ENCODE measurements around the gene TUBB1.

TUBB1 gene

DNA sequence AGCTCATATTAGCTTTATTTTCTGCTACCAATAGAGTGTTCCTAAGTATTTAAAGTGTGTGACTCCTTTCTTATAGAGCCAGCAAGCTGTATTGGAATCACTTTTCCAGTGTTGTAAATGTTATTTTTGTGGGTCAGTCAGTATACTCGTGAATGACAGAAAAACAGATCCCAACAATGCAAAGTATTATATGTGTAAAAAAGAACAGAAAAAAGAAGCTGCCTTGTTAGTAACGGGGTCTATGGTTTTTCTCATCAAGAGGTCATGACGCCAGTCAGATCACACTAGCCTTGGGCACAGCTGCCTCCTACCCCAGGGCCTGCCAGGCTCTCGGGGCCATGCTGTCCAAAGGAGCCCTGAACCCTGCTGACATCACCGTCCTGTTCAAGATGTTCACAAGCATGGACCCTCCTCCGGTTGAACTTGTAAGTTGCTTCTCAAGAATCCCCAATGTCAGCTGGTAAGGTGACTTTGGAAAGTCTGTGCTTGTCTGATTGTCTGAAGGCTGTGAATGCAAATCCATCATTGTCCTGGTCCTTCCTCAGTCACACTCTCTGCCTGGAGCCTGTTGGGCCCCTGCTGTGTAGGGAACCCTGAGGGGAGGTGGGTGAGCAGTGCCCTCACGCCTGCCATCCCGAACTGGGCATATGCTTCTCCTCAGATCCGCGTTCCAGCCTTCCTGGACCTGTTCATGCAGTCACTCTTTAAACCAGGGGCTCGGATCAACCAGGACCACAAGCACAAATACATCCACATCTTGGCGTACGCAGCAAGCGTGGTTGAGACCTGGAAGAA, 28.4 kb upstream of the TUBB1 start:
- H3K27ac ChIP-seq (ENCODE audit: low read length) = no peak overlapping the region
- no peak overlapping the region for H3K4me3 ChIP-seq (ENCODE audit: low read depth in 1 of 2, low read length in 2 of 2)
- no peaks in the 10 kb centered on the region for H3K9me3 ChIP-seq (ENCODE audit: control insufficient read depth in 1 of 2, low read length in 2 of 2)
- no peaks in the 10 kb centered on the region for H3K4me1 ChIP-seq (ENCODE audit: control insufficient read depth in 1 of 2, insufficient read depth in 2 of 2, low read length in 2 of 2)
- H3K36me3 ChIP-seq (ENCODE audit: control insufficient read depth in 1 of 2, insufficient read depth in 2 of 2, low read length in 2 of 2) = peaks cover 72 to 88% of the 10 kb centered on the region in 2 donors
- H3K27me3 ChIP-seq (ENCODE audit: low read depth, low read length) = no peaks in the 10 kb centered on the region

DNA sequence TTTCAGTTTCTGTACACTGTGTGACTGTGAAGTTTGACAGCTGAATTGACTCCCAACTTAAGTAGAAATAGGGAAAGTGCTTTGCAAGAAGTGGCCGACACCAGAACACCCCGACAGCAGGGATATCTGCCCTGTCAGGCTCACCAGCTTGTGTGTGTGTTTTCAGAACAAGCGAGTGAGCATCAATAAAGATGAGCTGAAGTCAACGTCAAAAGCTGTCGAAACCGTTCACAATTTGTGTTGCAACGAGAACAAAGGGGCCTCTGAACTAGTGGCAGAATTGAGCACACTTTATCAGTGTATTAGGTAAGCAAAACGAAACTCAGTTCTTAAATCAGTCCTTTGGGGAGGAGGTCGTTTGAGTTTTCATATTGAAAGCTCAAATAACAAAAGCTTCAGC, 27.5 kb upstream of the TUBB1 start:
- H3K36me3 ChIP-seq (ENCODE audit: control insufficient read depth in 1 of 2, insufficient read depth in 2 of 2, low read length in 2 of 2) = peaks cover 75 to 92% of the 10 kb centered on the region in 2 donors
- no peak overlapping the region for H3K4me3 ChIP-seq (ENCODE audit: low read depth in 1 of 2, low read length in 2 of 2)
- no peaks in the 10 kb centered on the region for H3K9me3 ChIP-seq (ENCODE audit: control insufficient read depth in 1 of 2, low read length in 2 of 2)
- no peaks in the 10 kb centered on the region for H3K4me1 ChIP-seq (ENCODE audit: control insufficient read depth in 1 of 2, insufficient read depth in 2 of 2, low read length in 2 of 2)
- no peak overlapping the region for H3K27ac ChIP-seq (ENCODE audit: low read length)
- no peaks in the 10 kb centered on the region for H3K27me3 ChIP-seq (ENCODE audit: low read depth, low read length)

GRCh38 chr20:58992911-58993310, 26.3 kb upstream of the TUBB1 start:
- H3K27ac ChIP-seq (ENCODE audit: low read length) = no peak overlapping the region
- H3K9me3 ChIP-seq (ENCODE audit: control insufficient read depth in 1 of 2, low read length in 2 of 2) = no peaks in the 10 kb centered on the region
- H3K27me3 ChIP-seq (ENCODE audit: low read depth, low read length) = no peaks in the 10 kb centered on the region
- no peaks in the 10 kb centered on the region for H3K4me1 ChIP-seq (ENCODE audit: control insufficient read depth in 1 of 2, insufficient read depth in 2 of 2, low read length in 2 of 2)
- H3K36me3 ChIP-seq (ENCODE audit: control insufficient read depth in 1 of 2, insufficient read depth in 2 of 2, low read length in 2 of 2) = peaks cover 63 to 92% of the 10 kb centered on the region in 2 donors
- no peak overlapping the region for H3K4me3 ChIP-seq (ENCODE audit: low read depth in 1 of 2, low read length in 2 of 2)

- no peaks in the 10 kb centered on the region for H3K4me1 ChIP-seq (ENCODE audit: control insufficient read depth in 1 of 2, insufficient read depth in 2 of 2, low read length in 2 of 2)
- H3K4me3 ChIP-seq (ENCODE audit: low read depth in 1 of 2, low read length in 2 of 2) = no peak overlapping the region
- no peaks in the 10 kb centered on the region for H3K27me3 ChIP-seq (ENCODE audit: low read depth, low read length)
- H3K27ac ChIP-seq (ENCODE audit: low read length) = no peak overlapping the region
- H3K36me3 ChIP-seq (ENCODE audit: control insufficient read depth in 1 of 2, insufficient read depth in 2 of 2, low read length in 2 of 2) = peaks cover 56 to 87% of the 10 kb centered on the region in 2 donors
- no peaks in the 10 kb centered on the region for H3K9me3 ChIP-seq (ENCODE audit: control insufficient read depth in 1 of 2, low read length in 2 of 2)
Observed at GRCh38 chr20:58993332-58994248, 25.6 kb upstream of the TUBB1 start.

DNA sequence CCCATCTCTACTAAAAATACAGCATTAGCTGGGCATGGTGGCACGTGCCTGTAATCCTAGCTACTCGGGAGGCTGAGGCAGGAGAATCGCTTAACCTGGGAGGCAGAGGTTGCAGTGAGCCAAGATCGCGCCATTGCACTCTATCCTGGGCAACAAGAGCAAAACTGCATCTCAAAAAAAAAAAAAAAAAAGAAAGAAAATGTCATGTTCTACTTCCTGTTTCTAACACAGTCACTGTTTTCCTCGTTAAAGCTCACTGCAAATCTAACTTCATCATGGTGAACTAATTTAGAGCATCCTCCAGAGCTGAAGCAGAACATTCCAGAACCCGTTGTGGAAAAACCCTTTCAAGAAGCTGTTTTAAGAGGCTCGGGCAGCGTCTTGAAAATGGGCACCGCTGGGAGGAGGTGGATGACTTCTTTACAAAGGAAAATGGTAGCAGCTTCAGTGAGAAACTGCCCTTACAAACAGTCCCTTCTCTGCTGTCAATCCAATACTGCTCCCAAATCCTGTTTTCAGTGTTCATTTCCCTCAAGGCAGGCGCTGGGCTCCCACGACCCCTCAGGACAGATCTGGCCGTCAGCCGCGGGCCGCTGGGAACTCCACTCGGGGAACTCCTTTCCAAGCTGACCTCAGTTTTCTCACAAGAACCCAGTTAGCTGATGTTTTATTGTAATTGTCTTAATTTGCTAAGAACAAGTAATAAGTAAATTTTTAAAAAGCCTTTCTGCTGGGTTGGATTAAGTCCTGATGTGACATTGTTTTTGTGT, 24.7 kb upstream of the TUBB1 start:
- no peak overlapping the region for H3K4me3 ChIP-seq (ENCODE audit: low read depth in 1 of 2, low read length in 2 of 2)
- H3K9me3 ChIP-seq (ENCODE audit: control insufficient read depth in 1 of 2, low read length in 2 of 2) = no peaks in the 10 kb centered on the region
- H3K27me3 ChIP-seq (ENCODE audit: low read depth, low read length) = no peaks in the 10 kb centered on the region
- peaks cover 47 to 87% of the 10 kb centered on the region in 2 donors for H3K36me3 ChIP-seq (ENCODE audit: control insufficient read depth in 1 of 2, insufficient read depth in 2 of 2, low read length in 2 of 2)
- no peaks in the 10 kb centered on the region for H3K4me1 ChIP-seq (ENCODE audit: control insufficient read depth in 1 of 2, insufficient read depth in 2 of 2, low read length in 2 of 2)
- H3K27ac ChIP-seq (ENCODE audit: low read length) = no peak overlapping the region

GRCh38 chr20:58995461-58996225, 23.6 kb upstream of the TUBB1 start:
- Histone ChIP-seq H3K27me3 (ENCODE audit: low read depth, low read length) (no peaks in the 10 kb centered on the region), H3K4me3 (ENCODE audit: low read depth in 1 of 2, low read length in 2 of 2) (no peak overlapping the region), H3K9me3 (ENCODE audit: control insufficient read depth in 1 of 2, low read length in 2 of 2) (no peaks in the 10 kb centered on the region), H3K4me1 (ENCODE audit: control insufficient read depth in 1 of 2, insufficient read depth in 2 of 2, low read length in 2 of 2) (no peaks in the 10 kb centered on the region), H3K36me3 (ENCODE audit: control insufficient read depth in 1 of 2, insufficient read depth in 2 of 2, low read length in 2 of 2) (peaks cover 41 to 84% of the 10 kb centered on the region in 2 donors), H3K27ac (ENCODE audit: low read length) (no peak overlapping the region)

GRCh38 chr20:58996226-58996611, 23.0 kb upstream of the TUBB1 start:
- Histone ChIP-seq H3K36me3 (ENCODE audit: control insufficient read depth in 1 of 2, insufficient read depth in 2 of 2, low read length in 2 of 2) (peaks cover 36 to 84% of the 10 kb centered on the region in 2 donors), H3K4me3 (ENCODE audit: low read depth in 1 of 2, low read length in 2 of 2) (no peak overlapping the region), H3K27me3 (ENCODE audit: low read depth, low read length) (no peaks in the 10 kb centered on the region), H3K4me1 (ENCODE audit: control insufficient read depth in 1 of 2, insufficient read depth in 2 of 2, low read length in 2 of 2) (no peaks in the 10 kb centered on the region), H3K9me3 (ENCODE audit: control insufficient read depth in 1 of 2, low read length in 2 of 2) (no peaks in the 10 kb centered on the region), H3K27ac (ENCODE audit: low read length) (no peak overlapping the region)

DNA sequence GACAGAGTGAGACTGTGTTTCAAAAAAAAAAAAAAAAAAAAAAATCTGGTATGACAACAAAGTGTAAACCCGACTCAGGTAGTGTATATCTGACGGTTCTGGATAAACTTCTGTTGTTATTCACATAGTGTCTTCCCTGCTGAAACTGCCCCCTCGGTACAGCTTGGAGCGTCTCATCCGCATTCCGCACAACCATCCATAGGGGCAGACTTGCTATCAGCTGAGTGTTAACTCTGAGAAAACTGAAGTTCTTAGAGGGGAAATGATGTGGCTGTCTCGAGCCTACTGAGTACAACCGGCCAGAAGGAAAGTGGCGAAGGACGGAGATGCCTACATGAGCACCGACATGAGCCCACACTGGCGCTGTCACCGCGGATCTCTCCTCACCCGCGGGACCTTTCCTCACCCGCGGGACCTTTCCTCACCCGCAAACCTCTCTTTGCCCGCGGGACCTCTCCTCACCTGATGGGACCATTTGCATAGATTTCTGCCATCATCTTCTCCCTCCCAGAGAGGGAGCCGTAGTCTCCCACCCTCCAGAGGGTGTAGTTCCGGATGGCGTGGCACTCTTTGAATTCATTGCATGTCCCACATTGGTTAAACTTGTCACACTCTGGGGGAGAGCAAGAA, 22.0 kb upstream of the TUBB1 start:
- Histone ChIP-seq H3K4me3 (ENCODE audit: low read depth in 1 of 2, low read length in 2 of 2) (no peak overlapping the region), H3K27ac (ENCODE audit: low read length) (no peak overlapping the region), H3K36me3 (ENCODE audit: control insufficient read depth in 1 of 2, insufficient read depth in 2 of 2, low read length in 2 of 2) (peaks cover 35 to 85% of the 10 kb centered on the region in 2 donors), H3K4me1 (ENCODE audit: control insufficient read depth in 1 of 2, insufficient read depth in 2 of 2, low read length in 2 of 2) (no peaks in the 10 kb centered on the region), H3K27me3 (ENCODE audit: low read depth, low read length) (no peaks in the 10 kb centered on the region), H3K9me3 (ENCODE audit: control insufficient read depth in 1 of 2, low read length in 2 of 2) (no peaks in the 10 kb centered on the region)

DNA sequence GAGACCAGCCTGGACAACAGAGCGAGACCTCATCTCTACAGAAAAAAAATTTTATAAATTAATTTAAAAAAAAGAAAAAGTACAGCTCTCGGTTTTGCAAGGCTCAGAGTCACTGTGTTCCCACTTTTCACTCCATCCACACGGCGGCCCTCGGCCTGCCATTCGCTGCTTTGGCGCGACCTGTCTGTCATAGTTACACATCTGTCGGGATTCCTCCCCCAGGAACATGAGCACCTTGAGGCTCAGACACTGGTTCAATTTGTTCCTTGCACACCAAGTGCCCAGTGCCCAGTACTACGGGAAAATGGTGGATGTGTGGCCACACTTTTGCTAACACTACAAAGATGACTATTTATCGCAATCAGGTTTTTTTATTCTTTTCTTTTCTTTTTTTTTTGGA, 20.6 kb upstream of the TUBB1 start:
- no peaks in the 10 kb centered on the region for H3K27me3 ChIP-seq (ENCODE audit: low read depth, low read length)
- H3K27ac ChIP-seq (ENCODE audit: low read length) = no peak overlapping the region
- H3K9me3 ChIP-seq (ENCODE audit: control insufficient read depth in 1 of 2, low read length in 2 of 2) = no peaks in the 10 kb centered on the region
- H3K36me3 ChIP-seq (ENCODE audit: control insufficient read depth in 1 of 2, insufficient read depth in 2 of 2, low read length in 2 of 2) = peaks cover 36 to 77% of the 10 kb centered on the region in 2 donors
- no peak overlapping the region for H3K4me3 ChIP-seq (ENCODE audit: low read depth in 1 of 2, low read length in 2 of 2)
- H3K4me1 ChIP-seq (ENCODE audit: control insufficient read depth in 1 of 2, insufficient read depth in 2 of 2, low read length in 2 of 2) = peaks cover 0 to 7% of the 10 kb centered on the region in 2 donors

GRCh38 chr20:59000326-59000725, 18.9 kb upstream of the TUBB1 start:
- Histone ChIP-seq H3K27ac (ENCODE audit: low read length) (no peak overlapping the region), H3K27me3 (ENCODE audit: low read depth, low read length) (no peaks in the 10 kb centered on the region), H3K9me3 (ENCODE audit: control insufficient read depth in 1 of 2, low read length in 2 of 2) (no peaks in the 10 kb centered on the region), H3K4me1 (ENCODE audit: control insufficient read depth in 1 of 2, insufficient read depth in 2 of 2, low read length in 2 of 2) (peaks cover 10 to 23% of the 10 kb centered on the region in 2 donors), H3K36me3 (ENCODE audit: control insufficient read depth in 1 of 2, insufficient read depth in 2 of 2, low read length in 2 of 2) (peaks cover 25 to 65% of the 10 kb centered on the region in 2 donors), H3K4me3 (ENCODE audit: low read depth in 1 of 2, low read length in 2 of 2) (no peak overlapping the region)
